NOMO-1 treated with dmso at 0.1 percent for 144 hours (cell line): ENCODE measurements around the gene UNC93B1.

Source experiments
- DNase-seq: peaks from one replicate; lab custom pipeline; 2025; ENCODE audit not compliant: unreplicated experiment; lab: John Stamatoyannopoulos, UW

The UNC93B1 gene

GRCh38 chr11:68040101-68040956 lies 36.4 kb upstream of the UNC93B1 start:
- peak; percentile 90 for DNase-seq

- no peak for DNase-seq
Measured at GRCh38 chr11:68039526-68040086, 35.7 kb upstream of the UNC93B1 start.

- DNase-seq = peak; percentile 62
Measured at GRCh38 chr11:68038718-68039525, 35.0 kb upstream of the UNC93B1 start, which contains the start of gene TCIRG1. Gene TCIRG1, plus strand, starts transcription at chr11:68039025. Its CDS starts 2,247 bp downstream, at chr11:68041272.

GRCh38 chr11:68038226-68038717 lies 34.4 kb upstream of the UNC93B1 start:
- no peak for DNase-seq

- no peak for DNase-seq
Measured at GRCh38 chr11:68037411-68038225, 33.7 kb upstream of the UNC93B1 start.

- DNase-seq = peak; percentile 42
Measured at GRCh38 chr11:68036717-68037239, 32.9 kb upstream of the UNC93B1 start.

- no peak for DNase-seq
Measured at GRCh38 chr11:68036141-68036716, 32.3 kb upstream of the UNC93B1 start.

- no peak for DNase-seq
Measured at GRCh38 chr11:68035266-68035876, 31.5 kb upstream of the UNC93B1 start.

- DNase-seq = no peak
Measured at GRCh38 chr11:68033708-68034045, 29.8 kb upstream of the UNC93B1 start.

- no peak for DNase-seq
Measured at GRCh38 chr11:68032997-68033707, 29.3 kb upstream of the UNC93B1 start.

GRCh38 chr11:68032003-68032402 lies 28.1 kb upstream of the UNC93B1 start:
- DNase-seq = no peak

- DNase-seq = no peak
Measured at GRCh38 chr11:68031144-68031464, 27.2 kb upstream of the UNC93B1 start.

- DNase-seq = peak; percentile 99
Measured at GRCh38 chr11:68030318-68031143, 26.6 kb upstream of the UNC93B1 start, which contains the start of gene NDUFS8. Gene NDUFS8, plus strand, starts transcription at chr11:68030681. Its CDS starts 1,471 bp downstream, at chr11:68032152.

- DNase-seq = no peak
Measured at GRCh38 chr11:68028802-68029545, 25.1 kb upstream of the UNC93B1 start.

GRCh38 chr11:68027667-68028066 lies 23.8 kb upstream of the UNC93B1 start:
- no peak for DNase-seq

GRCh38 chr11:68026391-68027105 lies 22.7 kb upstream of the UNC93B1 start:
- no peak for DNase-seq

GRCh38 chr11:68025047-68025446 lies 21.1 kb upstream of the UNC93B1 start:
- no peak for DNase-seq
